HepG2 (cell line): Measurements from ENCODE around the gene GZF1. TPM values are rescaled to one million over a fixed set of nuclear protein-coding genes. Genes with fewer than 3 reads are reported as not detected.

Experiments used
- ATM ChIP-seq: fragments of 450-650 bp; IDR thresholded peaks from 2 replicates; pipeline ENCODE4 v1.7.1; 2017; ENCODE audit warnings: mild to moderate bottlenecking, borderline replicate concordance
- CREB3 ChIP-seq: sonication (generic); formaldehyde crosslinking; IDR thresholded peaks from 2 replicates; pipeline ENCODE4 v1.5.0; 2020; ENCODE audit warnings: missing genetic modification reagents
- FOSL1 ChIP-seq: sonication (generic); formaldehyde crosslinking; IDR thresholded peaks from 2 replicates; pipeline ENCODE4 v1.9.0; 2021; ENCODE audit warnings: missing genetic modification reagents, borderline replicate concordance
- HDAC6 ChIP-seq: fragments of 200-600 bp; sonication (generic); IDR thresholded peaks from 2 replicates; pipeline ENCODE4 v1.7.0; 2017; ENCODE audit warnings: mild to moderate bottlenecking, antibody characterized with exemption, low read length, low read depth
- HMG20A ChIP-seq: IDR thresholded peaks from 2 replicates; pipeline ENCODE4 v1.6.1; 2016; ENCODE audit warnings: borderline replicate concordance
- HNRNPLL ChIP-seq: fragments of 200-400 bp; formaldehyde crosslinking; IDR thresholded peaks from 2 replicates; pipeline ENCODE4 v1.6.1; 2017; ENCODE audit warnings: mild to moderate bottlenecking, low read depth, low read length; ENCODE audit not compliant: poor library complexity, severe bottlenecking
- HOMEZ ChIP-seq: IDR thresholded peaks from 2 replicates; pipeline ENCODE4 v1.6.1; 2016; ENCODE audit warnings: low read depth
- PBX3 ChIP-seq: sonication (generic); formaldehyde crosslinking; IDR thresholded peaks from 2 replicates; pipeline ENCODE4 v1.8.1; 2023; ENCODE audit warnings: missing genetic modification reagents, inconsistent platforms, borderline replicate concordance
- PHF21A ChIP-seq: sonication (generic); formaldehyde crosslinking; IDR thresholded peaks from 2 replicates; pipeline ENCODE4 v1.5.0; 2020; ENCODE audit warnings: mild to moderate bottlenecking, missing genetic modification reagents
- ZBTB49 ChIP-seq: sonication (generic); formaldehyde crosslinking; IDR thresholded peaks from 2 replicates; pipeline ENCODE4 v1.4.0; 2020; ENCODE audit warnings: missing genetic modification reagents, borderline replicate concordance
- ZNF547 ChIP-seq: sonication (generic); formaldehyde crosslinking; IDR thresholded peaks from 2 replicates; pipeline ENCODE4 v1.5.1; 2020; ENCODE audit warnings: mild to moderate bottlenecking, missing genetic modification reagents
- ZNF577 ChIP-seq: sonication (generic); formaldehyde crosslinking; IDR thresholded peaks from 2 replicates; pipeline ENCODE4 v1.4.0; 2020; ENCODE audit warnings: mild to moderate bottlenecking, low read depth, missing genetic modification reagents, borderline replicate concordance
- ZNF691 ChIP-seq: sonication (generic); formaldehyde crosslinking; IDR thresholded peaks from 2 replicates; pipeline ENCODE4 v1.4.0; 2020; ENCODE audit warnings: missing genetic modification reagents, low read depth, mild to moderate bottlenecking, borderline replicate concordance
- ZNF7 ChIP-seq: IDR thresholded peaks from 2 replicates; pipeline ENCODE4 v1.6.1; 2016; ENCODE audit warnings: missing biosample characterization, missing genetic modification reagents
- ZNF747 ChIP-seq: sonication (generic); formaldehyde crosslinking; IDR thresholded peaks from 2 replicates; pipeline ENCODE4 v1.8.1; 2023; ENCODE audit warnings: missing genetic modification reagents, mild to moderate bottlenecking, borderline replicate concordance
- ZNF790 ChIP-seq: sonication (generic); formaldehyde crosslinking; IDR thresholded peaks from 2 replicates; pipeline ENCODE4 v1.8.0; 2022; ENCODE audit warnings: missing genetic modification reagents, mild to moderate bottlenecking, borderline replicate concordance
- polyA plus RNA-seq, 8 experiments: library from polyadenylated mRNA; depleted of rRNA in 3 of 8; stranded (reverse) in 7 of 8; unstranded in 1 of 8; fragments of >200 nt; fragmentation: Illumina TruSeq in 4 of 8; extraction: Trizol in 4 of 8; gene quantifications; 2 replicates each; pipeline versions ENCODE4 v1.2.1 to v1.2.3, GENCODE V29; 2011 to 2016; ENCODE audit warnings: low read depth in 4 of 8, missing spikeins in 1 of 8, mixed read lengths in 1 of 8; ENCODE audit not compliant: insufficient read depth in 1 of 8
- total RNA-seq, 5 experiments: library from RNA; depleted of rRNA; stranded (reverse); fragments of >200 nt; fragmentation: Illumina TruSeq; extraction: Trizol; gene quantifications; 2 replicates each; pipeline ENCODE4 v1.2.3, GENCODE V29; 2016; ENCODE audit warnings: low read depth in 1 of 5
- TF ChIP-seq, protein P1 (sequence below): sonication (generic); formaldehyde crosslinking; conservative IDR thresholded peaks from 2 replicates; pipeline ENCODE4 v1.8.1; 2023; ENCODE audit warnings: missing genetic modification reagents

GZF1 gene
- total and polyA plus RNA-seq, 2 of the 13 experiments (the other 11 are each of a cell fraction or from before 2014, with no cell fraction given): 16.9 to 26.0 TPM

GRCh38 chr20:23419995-23420901, 58.3 kb downstream of the GZF1 start (continued):
- TF ChIP-seq ZNF747 (no peak), ZNF7 (CRISPR knock-in tag) (no peak), ZNF577 (CRISPR knock-in tag) (no peak), CREB3 (CRISPR knock-in tag) (no peak), HNRNPLL (peak; percentile 47), HMG20A (CRISPR knock-in tag) (no peak), PBX3 (CRISPR knock-in tag) (no peak), HOMEZ (CRISPR knock-in tag) (no peak), ZNF547 (CRISPR knock-in tag) (peak; percentile 33; the same call in 1 of the 2 replicates), ZBTB49 (CRISPR knock-in tag) (no peak), HDAC6 (no peak), FOSL1 (CRISPR knock-in tag) (no peak; the same call in 1 of the 2 replicates), ZNF790 (no peak), ZNF691 (CRISPR knock-in tag) (no peak; the same call in 1 of the 2 replicates), PHF21A (CRISPR knock-in tag) (no peak), ATM (no peak)
- TF ChIP-seq, protein P1, sequence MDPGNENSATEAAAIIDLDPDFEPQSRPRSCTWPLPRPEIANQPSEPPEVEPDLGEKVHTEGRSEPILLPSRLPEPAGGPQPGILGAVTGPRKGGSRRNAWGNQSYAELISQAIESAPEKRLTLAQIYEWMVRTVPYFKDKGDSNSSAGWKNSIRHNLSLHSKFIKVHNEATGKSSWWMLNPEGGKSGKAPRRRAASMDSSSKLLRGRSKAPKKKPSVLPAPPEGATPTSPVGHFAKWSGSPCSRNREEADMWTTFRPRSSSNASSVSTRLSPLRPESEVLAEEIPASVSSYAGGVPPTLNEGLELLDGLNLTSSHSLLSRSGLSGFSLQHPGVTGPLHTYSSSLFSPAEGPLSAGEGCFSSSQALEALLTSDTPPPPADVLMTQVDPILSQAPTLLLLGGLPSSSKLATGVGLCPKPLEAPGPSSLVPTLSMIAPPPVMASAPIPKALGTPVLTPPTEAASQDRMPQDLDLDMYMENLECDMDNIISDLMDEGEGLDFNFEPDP (CRISPR knock-in tag): no peak
